Jurkat, Clone E6-1 (cell line): ENCODE data around the gene DOK1.

Experiments
- DNase-seq: peaks from one replicate; pipeline ENCODE4 v3.0.0-alpha.2; 2011; ENCODE audit warnings: low read depth, low spot score
- H3K4me3 ChIP-seq: 2 replicates; pipeline ENCODE4 v1.5.1; 2011; ENCODE audit warnings: mild to moderate bottlenecking, low read length, control low read depth, moderate library complexity

The DOK1 gene

DNA sequence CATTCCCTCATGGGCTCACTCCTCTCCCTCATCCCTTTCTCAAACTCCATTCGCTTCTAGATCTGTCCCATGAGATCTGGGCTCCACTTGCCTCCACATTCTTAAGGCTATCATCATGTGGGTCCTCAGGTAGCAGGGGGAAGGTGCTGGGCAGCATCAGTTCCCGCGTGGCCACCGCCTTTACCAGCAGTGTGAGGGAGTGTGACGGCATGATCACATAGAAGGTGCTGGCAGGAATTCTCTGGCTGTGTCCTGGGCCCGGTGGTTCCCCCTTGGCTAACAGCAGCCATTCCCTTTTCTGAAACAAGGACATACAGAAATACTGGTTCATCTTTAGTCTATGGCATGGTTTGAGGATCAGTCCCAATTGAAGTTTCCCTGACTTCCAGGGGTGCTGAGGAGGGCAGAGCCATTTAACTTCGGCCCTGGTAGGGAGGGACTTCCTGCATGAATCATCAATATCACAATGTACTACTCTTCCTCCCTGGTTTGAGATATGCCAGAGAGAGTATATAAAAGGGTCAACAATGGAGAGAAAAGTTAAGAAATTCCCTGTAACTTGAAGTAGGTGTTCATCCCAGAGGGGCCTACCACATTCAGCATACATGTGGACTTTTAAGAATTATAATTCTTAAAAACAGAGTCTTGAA is 7.7 kb downstream of the DOK1 start:
- no peak for DNase-seq
- no peak overlapping the region for H3K4me3 ChIP-seq

DNA sequence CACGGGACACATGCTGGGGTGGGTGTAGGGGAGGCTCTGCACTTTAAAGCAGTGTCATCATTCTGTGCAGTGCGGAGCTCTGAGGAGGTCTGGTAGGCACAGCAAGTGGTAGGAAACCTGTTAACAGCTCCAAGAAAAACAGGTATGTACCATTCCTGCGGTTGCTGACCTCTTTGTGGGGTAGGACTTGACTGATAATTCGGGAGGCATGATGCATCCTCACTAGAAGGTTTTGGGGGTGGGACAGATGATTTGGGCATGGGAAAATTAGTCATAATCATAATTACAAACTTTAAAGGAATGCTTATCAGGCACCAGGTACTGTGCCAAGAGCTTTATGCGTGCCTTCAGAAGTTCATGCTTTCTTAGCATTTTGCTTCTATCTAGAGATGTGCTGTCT is 9.7 kb downstream of the DOK1 start:
- DNase-seq = no peak
- no peak overlapping the region for H3K4me3 ChIP-seq

DNA sequence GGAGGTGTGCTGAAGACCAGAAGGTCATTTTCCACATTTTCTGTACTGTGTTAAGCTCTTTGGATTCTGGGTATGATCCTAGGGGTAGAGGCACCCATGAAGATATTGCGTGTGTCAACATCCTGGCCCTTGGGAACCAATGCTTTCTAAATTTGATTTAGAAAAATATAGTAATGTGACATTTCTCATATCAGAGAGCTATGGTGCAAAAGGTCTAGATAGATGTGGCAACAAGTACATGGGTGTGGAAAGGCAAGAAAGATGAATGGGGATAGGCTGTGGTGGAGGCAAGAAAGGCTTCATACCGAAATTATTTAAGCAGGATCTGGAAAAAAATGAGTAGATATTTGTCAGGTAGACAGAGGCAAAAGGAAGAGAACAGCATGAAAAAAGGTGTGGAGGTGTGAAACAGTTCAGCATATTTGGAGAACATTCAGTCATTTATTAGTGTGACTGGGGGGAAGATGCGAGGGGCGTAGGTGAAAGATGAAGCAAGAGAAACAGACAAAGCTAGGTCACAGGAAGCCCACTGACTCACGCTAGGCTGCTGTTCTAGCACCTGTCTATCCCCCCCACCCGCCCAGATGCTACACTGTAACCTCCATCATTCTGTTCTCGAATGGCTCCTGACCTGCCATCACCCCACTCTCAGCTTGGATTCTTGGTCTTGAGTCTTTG is 11.7 kb downstream of the DOK1 start:
- no peak for DNase-seq
- H3K4me3 ChIP-seq = no peak overlapping the region

DNA sequence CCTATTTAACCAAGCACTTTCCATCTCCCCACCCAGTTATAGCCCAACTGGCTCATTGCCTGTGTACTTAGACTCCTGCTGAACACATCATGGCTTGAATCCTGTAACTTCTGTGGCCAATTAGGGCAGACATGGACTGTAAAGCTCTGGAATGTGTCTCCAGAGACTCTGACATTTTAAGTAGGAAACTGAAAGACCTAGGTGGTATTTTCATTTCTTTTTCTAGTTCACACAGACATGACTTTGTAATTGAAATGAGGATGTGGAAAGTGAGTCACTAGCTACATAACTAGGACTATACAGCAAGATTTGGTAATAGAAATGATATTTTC is 12.2 kb downstream of the DOK1 start:
- H3K4me3 ChIP-seq = no peak overlapping the region
- no peak for DNase-seq

- H3K4me3 ChIP-seq = no peak overlapping the region
- DNase-seq = no peak
Measured at GRCh38 chr2:74567881-74568280, 13.4 kb downstream of the DOK1 start.

DNA sequence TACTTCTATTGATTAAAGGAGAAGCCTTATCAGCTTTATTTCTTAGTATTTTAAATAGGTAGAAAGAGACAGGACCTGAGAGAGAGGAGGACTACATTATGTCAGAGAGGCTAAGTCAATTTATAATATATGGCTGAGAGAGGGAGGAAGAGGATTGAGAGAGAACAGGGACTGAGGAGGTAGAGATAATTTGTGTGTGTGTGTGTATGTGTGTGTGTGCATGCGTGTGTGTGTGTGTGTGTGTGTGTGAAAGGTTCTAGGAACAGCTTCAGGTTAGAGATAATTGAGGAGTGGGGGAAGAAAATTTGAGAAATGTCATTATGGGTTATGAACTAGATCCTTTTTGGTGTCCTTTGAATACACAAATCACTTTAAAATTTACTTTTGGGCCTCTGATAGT is 15.2 kb downstream of the DOK1 start:
- no peak for DNase-seq
- H3K4me3 ChIP-seq = no peak overlapping the region

DNA sequence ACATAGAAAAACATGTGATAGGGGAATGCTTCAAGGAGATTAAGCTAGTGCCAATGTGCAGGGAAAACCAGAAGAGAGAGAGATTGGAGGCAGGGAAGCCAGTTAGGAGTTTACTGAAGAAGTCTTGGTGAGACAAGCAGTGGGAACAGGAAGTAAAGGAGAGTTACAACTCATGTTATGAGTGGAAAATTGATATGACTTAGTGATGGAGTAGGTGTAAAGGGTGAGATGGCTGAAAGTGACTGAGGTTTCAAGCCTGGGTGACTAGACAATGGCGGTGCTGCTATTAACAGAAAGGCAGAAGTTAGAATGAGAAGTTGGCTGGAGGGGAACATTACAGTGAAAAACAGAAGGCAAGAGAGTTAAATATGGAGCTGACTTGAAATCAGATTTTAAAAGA is 16.5 kb downstream of the DOK1 start:
- DNase-seq = no peak
- no peak overlapping the region for H3K4me3 ChIP-seq

GRCh38 chr2:74572178-74572925 is 17.8 kb downstream of the DOK1 start:
- no peak for DNase-seq
- no peak overlapping the region for H3K4me3 ChIP-seq

DNA sequence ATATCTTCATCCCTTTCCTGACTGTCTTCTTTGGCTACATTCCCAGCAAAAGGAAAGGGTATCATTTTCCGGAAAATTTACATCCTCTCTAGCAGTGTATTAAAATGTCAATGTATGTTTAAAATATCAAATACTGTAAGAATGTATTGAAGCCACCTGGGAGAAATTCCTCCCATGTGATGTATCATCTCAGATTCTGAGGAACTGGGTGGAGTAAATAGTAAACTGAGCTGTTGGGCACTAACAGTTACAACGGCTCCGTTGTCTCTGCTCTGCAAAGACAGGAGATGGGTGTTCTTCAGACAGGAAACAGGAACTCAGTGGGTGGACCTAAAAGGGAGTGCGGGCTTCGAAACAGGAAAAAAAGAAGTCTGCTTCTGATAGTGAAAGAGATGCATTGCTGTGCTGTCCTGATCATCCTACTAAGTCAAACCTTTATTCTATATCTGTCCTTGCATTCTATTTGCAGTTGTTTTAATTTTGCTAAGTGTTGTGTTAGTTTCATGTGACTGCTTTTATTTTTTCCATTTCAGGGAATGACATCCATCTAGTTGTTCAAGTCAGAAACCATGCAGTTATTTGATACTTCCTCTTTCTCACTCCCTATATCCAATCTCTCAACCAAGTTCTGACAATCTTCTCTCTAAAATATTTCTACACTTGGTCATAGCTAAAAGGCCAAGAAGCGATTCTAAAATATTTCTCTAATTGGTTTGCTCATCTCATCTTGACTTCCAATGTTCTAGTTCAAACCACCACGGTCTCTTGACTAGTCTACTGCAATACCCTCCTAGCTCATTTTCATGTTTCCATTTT is 19.4 kb downstream of the DOK1 start:
- H3K4me3 ChIP-seq = peak overlapping the region; percentile 3; the same call in 1 of the 2 replicates

DNA sequence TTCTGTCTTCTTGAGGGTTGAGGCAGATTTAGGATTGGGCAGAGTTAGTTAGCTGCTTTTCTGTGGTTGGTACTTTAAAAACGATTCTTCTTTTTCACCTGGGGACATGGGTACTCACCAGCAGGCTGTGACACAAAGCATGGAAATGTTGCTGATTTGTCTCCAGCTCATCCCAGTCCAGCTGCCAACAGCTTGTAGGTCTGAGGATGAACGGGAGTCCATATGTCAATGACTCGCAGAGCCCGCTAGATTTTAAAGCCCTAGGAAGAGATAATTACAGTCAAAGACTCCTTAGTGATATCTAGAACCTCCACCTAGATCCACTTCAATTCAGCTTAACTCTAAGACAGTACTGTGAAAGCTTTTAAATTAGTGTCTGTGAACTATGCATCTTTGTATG is 20.8 kb downstream of the DOK1 start:
- DNase-seq = no peak
- H3K4me3 ChIP-seq = no peak overlapping the region

More for the DNA sequence above, 19.4 kb downstream of the DOK1 start:
- DNase-seq = peak; percentile 73

- H3K4me3 ChIP-seq = no peak overlapping the region
- no peak for DNase-seq
Measured at GRCh38 chr2:74576211-74576862, 21.8 kb downstream of the DOK1 start.

- DNase-seq = no peak
- H3K4me3 ChIP-seq = no peak overlapping the region
Measured at GRCh38 chr2:74576863-74577229, 22.3 kb downstream of the DOK1 start.

- no peak for DNase-seq
- H3K4me3 ChIP-seq = no peak overlapping the region
Measured at GRCh38 chr2:74577448-74577847, 22.9 kb downstream of the DOK1 start.

- DNase-seq = no peak
- H3K4me3 ChIP-seq = no peak overlapping the region
Measured at GRCh38 chr2:74578408-74578807, 23.9 kb downstream of the DOK1 start.

DNA sequence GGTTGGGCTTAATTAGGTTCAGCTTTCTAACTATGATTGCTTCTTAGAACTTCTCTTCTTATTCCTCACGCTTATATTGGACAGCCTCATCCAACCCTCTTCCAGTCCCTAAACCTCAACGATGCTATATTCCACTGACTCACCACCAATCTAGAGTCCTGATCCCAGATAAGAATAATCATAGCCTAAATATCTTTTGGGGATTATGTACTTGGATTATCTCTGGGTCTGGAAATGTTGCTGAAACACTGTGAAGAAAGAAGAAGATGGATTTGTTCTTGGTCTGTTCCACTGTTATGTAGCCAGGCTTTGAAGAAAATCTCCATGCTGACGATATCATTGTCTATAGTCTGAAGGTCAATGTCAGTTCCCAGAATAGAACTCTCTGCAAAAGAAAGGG is 26.9 kb downstream of the DOK1 start:
- DNase-seq = no peak

DNA sequence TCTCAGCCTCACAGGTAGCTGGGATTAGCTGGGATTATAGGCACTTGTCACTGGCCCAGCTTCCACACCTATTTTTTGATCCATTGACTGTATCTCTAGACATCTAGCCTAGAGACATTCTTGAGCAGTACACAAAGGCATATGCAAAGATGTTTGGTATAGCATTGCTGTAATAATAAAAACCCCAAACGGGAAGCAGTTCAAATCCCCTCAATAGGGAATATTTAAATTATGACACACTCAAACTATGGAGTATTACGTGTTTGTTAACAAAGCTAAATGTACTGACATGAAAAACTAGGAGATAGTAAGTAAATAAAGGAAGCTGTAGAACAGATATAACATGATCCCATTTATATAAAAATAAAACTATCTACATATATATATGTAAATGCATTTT is 27.7 kb downstream of the DOK1 start:
- no peak for DNase-seq
- no peak overlapping the region for H3K4me3 ChIP-seq

More for the DNA sequence above, 26.9 kb downstream of the DOK1 start:
- H3K4me3 ChIP-seq = no peak overlapping the region

DNA sequence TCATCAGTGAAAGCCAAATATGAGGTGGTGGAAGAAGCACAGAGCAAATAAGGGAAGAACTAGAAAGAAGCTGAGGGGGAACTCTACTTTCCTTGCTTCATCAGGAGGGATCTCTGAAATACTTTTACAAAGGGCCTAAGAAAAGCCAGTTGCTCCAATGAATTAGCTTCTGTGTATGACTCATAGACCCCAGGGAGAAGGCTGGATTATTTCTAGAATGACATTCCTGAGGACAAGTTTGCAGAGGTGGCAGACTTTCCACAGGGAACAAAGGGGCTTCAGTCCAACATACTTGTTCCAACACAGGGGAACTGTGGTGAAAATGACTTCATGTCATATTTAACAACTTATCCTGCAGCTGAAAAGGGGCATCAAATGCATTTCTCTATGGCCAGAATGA is 29.0 kb downstream of the DOK1 start:
- no peak for DNase-seq
- no peak overlapping the region for H3K4me3 ChIP-seq

- no peak overlapping the region for H3K4me3 ChIP-seq
- no peak for DNase-seq
Measured at GRCh38 chr2:74584088-74584645, 29.6 kb downstream of the DOK1 start.
